ENCODE results near the gene MAPK1. TPM values are rescaled to one million over a fixed set of nuclear protein-coding genes. Genes with fewer than 3 reads are reported as not detected.
"Not testable (repeated sequence)": the region's sequence is repeated elsewhere in the genome, so short reads cannot be mapped to it uniquely, and the experiment has no call there.

MAPK1 gene
- polyA plus RNA-seq (ENCODE audit: insufficient read length in 10 of 10) = 100 to 1,000 TPM; 108 to 160 (median 122) TPM
- long read RNA-seq, donor 1, full-length matches to known transcripts = 14 of 14 reads
- long read RNA-seq, donor 1, partial matches to known transcripts = 0 of 14 reads
- long read RNA-seq, donor 1, other reads (novel, unspliced or antisense) = 0 of 14 reads
- long read RNA-seq, donor 2, full-length matches to known transcripts = 13 of 19 reads
- long read RNA-seq, donor 2, partial matches to known transcripts = 6 of 19 reads
- long read RNA-seq, donor 2, other reads (novel, unspliced or antisense) = 0 of 19 reads
- long read RNA-seq, donor 3 = 0 reads
- long read RNA-seq, donor 4, full-length matches to known transcripts = 10 of 10 reads
- long read RNA-seq, donor 4, partial matches to known transcripts = 0 of 10 reads
- long read RNA-seq, donor 4, other reads (novel, unspliced or antisense) = 0 of 10 reads
- long read RNA-seq, donor 5, full-length matches to known transcripts = 27 of 55 reads
- long read RNA-seq, donor 5, partial matches to known transcripts = 28 of 55 reads
- long read RNA-seq, donor 5, other reads (novel, unspliced or antisense) = 0 of 55 reads
- long read RNA-seq, donor 6, full-length matches to known transcripts = 25 of 32 reads
- long read RNA-seq, donor 6, partial matches to known transcripts = 7 of 32 reads
- long read RNA-seq, donor 6, other reads (novel, unspliced or antisense) = 0 of 32 reads
- long read RNA-seq, donor 7, full-length matches to known transcripts = 15 of 15 reads
- long read RNA-seq, donor 7, partial matches to known transcripts = 0 of 15 reads
- long read RNA-seq, donor 7, other reads (novel, unspliced or antisense) = 0 of 15 reads
- long read RNA-seq, donor 8, full-length matches to known transcripts = 9 of 14 reads
- long read RNA-seq, donor 8, partial matches to known transcripts = 5 of 14 reads
- long read RNA-seq, donor 8, other reads (novel, unspliced or antisense) = 0 of 14 reads
- long read RNA-seq, donor 9, full-length matches to known transcripts = 2 of 2 reads
- long read RNA-seq, donor 9, partial matches to known transcripts = 0 of 2 reads
- long read RNA-seq, donor 9, other reads (novel, unspliced or antisense) = 0 of 2 reads

DNA sequence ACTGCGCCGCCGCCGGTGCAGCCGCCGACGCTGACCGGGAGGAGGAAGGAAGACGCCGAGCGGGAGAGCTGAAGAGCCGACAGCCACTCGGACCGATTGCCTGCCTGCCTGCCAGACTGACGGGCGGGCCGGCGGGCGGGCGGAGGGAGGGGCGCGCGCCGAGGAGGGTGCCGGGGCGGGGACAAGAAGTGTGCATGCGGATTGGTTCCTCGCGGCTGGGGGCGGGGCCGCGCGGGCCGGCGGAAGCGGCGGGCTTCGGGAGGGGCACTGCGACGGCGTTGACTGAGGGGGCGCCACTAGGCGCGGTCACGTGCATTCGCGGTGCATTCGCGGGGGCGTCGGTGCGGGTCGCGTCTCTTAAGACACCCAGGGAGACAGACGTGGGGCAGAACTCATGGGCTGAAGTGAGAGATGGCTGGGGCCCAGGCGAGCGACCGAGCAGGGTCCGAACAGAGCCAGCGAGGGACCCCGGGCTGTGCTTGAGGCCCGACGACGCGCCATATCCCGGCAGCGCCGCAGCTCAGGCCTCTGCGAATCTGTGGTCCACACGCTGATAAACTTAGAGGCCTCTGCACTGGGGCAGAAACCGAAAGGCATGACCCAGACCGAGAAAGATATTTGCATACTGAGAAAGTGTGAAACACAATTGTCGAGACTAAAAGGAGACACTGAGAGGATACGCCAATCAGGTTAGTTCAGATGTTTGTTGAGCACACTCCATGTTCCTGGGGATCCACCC lies at the start of gene MAPK1:
Gene MAPK1 (minus strand): TSS at position 118 of the 739 bp plus-strand sequence. CDS start 205 bp downstream, outside the sequence.
- DNase-seq = peak; percentile 93 to 98 (median 94)

DNA sequence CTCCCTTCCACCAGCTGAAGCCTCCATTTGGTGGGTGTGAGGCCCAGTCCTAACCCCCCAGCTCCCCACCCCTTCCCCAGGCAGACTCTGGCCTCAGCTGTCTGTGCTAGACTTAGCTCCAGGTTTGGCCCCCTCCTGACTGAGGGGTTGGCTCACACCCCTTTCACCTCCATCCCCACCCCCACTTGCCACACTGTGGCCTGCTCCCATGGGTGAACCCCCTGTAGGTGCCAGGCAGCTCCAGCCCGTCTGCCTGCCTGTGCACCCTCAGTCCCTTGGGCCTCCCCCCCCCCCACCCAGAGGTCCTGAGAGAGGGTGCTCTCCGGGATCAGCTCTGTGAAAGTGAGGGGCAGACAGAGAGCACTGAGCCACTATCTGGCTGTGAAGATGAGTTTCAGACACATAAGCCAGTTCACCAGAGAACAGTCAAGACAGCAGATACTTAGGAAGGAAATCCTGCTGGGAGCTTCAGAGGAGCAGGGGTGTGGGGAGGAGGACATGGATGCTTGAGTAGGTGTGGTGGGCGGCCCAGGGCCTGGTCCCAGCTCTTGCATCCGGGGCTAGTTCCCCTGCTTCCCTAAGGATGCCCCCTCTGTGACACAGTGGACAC lies 49.0 kb upstream of the MAPK1 start:
- DNase-seq = no peak

DNA sequence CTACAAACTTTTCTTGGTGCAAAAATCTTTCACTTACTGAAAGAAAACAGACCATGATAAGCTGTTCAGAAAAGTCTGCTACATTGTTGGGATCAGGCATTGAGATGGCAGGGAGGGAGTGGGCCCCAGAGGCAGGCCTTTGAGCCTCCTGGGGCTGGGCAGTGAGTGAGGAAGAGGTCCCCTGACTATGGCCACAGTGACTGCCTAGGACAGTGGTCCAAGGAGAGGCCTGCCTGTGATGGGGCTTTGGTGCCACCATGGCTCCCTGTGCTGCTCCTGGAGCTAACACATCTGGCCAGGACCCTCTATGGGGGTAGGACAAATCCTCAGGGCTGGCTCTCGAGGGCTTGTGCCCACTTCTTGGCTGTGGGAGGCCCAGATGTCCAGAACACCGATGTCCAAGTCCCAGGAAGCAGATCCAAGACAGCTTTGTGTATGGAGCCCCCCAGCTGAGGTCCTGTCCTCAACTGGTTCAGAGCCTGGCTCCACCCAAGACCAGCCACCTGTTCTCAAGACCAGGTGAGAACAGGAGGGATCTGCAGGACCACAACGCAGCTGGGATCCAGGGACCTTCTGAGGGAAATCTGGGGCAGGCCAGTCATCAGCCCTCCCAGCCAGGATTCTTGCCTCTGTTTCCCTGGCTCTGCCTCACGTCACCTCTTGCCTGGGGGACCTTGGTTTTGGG lies 48.3 kb upstream of the MAPK1 start:
- no peak for DNase-seq

DNA sequence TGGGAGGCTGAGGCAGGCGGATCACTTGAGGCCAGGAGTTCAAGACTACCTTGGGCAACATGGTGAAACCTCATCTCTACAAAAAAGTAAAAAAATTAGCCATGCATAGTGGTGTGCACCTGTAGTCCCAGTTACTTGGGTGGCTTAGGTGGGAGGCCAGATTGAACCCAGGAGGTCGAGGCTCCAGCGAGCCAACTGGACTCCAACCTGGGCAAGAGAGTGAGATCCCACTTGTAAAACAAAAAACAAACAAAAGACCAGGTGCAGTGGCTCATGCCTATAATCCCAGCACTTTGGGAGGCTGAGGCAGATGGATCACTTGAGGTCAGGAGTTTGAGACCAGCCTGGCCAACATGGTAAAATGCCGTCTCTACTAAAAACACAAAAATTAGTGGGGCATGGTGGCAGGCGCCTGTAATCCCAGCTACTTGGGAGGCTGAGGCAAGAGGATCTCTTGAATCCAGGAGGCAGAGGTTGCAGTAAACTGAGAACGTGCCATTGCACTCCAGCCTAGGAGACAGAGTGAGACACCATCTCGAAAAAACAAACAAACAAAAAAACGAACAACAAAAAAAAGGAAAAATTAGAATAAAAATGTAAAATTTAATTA lies 46.7 kb upstream of the MAPK1 start:
- not testable (repeated sequence) for DNase-seq

DNA sequence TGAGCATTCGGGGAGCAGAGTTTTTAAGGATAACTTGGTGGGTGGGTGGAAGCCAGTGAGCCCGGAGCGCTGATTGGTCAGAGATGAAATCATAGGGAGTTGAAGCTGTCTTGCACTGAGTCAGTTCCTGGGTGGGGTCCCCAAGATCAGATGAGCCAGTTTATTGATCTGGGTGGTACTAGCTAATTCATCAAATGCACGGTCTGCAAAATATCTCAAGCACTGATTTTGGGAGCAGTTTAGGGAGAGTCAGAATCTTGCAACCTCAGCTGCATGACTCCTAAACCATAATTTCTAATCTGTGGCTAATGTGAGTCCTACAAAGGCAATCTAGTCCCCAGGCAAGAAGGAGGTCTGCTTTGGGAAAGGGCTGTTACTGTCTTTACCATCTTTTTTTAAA lies 42.9 kb upstream of the MAPK1 start:
- not testable (repeated sequence) for DNase-seq

DNA sequence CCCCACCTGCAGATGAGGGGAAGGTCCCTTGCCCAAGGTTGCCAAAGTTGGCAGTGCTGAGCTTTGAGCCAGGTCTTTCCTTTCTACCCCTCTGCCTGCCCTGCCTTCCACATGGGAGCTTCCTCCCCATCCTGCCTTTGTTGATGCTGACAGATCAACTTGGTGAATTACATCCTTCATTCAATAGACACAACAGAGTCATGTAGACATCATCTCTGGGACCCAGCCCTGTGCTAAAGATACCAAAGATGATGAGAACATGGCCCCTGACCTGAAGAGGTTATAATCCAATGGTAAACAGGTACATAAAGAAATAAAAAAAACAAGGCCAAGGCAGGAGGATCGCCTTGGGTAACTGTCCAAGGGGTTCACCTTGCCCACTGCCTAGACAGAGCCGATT lies 42.4 kb upstream of the MAPK1 start:
- no peak for DNase-seq

DNA sequence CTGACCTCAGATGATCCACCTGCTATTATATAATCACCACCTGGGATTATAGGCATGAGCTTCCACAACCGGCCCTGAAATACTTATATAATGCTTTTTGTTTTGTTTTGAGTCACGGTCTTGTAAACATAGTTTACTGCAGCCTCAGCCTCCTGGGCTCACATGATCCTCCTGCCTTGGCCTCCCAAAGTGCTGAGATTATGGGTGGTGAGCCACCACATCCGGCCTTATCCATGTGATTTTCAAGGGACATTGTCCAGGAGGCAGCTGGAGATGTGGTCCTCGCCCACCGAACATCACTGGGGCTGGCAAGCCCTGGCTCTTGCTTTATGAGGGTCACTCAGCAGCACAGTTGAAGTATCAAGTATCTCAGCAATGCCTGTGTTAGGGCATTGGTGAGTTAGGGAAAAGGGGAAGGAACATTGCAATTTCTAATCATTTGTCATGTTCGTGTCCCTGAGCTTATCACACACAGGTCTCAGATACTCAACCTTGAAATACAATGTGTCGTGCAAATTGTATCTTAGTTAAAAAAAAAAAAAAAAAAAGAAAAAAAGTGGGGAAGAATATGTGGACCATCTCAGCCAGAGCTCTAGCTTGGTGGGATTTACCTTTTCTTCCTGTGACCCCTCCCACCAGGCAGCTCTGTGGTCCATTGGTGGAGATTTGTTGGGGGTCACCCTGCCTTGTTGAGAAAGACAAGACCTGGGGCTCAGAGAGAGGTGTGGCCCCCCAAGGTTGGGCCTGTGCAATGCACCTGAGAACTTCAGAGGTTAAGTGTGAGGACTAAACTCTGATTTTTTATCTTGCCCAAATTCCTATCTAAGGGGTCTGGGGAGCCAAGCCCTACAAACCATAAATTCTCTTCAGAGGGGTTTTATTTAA lies 40.4 kb upstream of the MAPK1 start:
- no peak for DNase-seq

DNA sequence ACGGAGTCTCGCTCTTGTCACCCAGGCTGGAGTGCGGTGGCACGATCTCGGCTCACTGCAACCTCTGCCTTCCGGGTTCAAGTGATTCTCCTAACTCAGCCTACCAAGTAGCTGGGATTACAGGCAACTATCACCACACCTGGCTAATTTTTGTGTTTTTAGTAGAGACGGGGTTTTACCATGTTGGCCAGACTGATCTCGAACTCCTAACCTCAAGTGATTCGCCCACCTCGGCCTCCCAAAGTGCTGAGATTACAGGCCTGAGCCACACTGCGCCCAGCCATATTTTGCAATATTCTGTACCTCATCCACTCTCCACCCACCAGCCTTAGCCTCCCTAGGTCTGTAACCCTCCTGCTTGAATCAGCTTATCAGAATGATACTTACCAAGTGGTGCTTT lies 37.8 kb upstream of the MAPK1 start:
- not testable (repeated sequence) for DNase-seq

DNA sequence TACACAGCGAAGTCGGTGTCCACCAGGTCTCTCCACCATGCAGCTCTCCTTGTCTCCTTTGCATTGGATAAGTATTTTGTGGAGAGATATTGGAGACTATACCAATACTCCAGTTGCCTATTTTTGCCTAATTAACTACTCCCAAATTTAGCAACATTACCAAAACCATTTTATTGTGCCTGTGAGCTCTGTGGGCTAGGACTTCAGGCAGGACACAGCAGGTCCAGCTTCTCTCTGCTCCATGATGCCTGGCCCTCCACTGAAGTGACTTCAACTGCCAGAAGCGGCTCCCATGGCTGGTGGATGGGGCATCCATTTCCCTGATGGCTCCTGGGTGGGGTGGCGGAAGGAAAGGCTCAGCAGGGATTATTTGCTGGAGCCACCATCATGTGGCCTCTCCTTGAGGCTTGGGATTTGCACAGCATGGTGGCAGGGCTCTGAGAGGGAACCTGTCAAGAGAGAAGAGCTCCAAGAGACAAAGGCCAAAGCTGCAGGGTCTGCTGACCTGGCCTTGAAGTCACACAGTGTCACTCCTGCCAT lies 36.9 kb upstream of the MAPK1 start:
- DNase-seq = no peak

DNA sequence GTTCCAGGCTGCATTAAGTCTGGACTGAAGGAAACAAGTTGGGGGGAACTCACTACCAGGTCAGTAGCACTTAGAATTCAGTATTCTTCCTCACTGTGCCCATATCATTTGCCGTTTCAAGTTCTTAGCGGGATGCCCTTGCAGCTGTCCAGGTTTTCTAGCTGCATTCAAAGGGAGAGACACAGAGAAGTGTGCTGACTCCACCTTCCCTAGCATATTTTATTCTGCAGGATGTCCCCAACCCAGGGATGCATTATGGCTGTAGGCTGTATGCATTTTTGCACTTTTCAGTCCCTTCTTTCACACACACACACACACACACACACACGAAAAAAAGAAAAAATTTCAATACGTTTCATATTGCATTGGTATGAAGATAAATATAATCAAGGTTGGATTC lies 35.8 kb upstream of the MAPK1 start:
- DNase-seq = no peak

DNA sequence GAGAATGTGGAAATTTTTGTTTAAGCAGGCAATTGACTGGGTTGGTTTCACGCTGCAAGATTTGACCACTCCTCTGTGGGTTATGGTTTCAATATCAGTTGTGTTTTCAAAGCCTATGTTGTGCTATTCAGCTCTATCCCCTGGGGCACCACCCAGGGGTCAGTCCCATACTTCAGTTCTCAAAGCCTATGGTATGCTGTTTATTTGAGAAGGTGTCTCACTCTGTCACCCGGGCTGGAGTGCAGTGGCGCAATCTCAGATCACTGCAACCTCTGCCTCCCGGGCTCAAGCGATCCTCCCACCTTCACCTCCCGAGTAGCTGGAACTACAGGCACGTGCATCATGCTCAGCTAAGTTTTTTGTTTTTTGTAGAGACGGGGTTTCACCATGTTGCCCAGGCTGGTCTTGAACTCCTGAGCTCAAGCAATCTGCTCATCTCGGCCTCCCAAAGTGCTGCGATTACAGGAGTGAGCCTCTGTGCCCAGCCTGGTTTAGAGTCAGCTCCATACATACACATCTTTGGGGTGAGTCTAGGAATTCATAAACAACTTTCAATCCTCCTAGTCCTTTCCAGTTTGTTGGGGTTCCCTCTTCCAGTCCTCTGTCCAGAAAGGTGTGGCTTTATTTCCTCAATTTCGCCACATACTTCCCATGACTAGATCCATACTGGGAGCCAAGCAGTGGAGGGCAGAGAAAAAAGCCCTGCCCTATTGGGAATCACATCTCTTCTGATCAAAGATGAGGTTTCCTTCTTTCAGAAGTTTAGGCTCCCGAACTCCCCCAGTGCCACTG lies 35.0 kb upstream of the MAPK1 start:
- DNase-seq = no peak

DNA sequence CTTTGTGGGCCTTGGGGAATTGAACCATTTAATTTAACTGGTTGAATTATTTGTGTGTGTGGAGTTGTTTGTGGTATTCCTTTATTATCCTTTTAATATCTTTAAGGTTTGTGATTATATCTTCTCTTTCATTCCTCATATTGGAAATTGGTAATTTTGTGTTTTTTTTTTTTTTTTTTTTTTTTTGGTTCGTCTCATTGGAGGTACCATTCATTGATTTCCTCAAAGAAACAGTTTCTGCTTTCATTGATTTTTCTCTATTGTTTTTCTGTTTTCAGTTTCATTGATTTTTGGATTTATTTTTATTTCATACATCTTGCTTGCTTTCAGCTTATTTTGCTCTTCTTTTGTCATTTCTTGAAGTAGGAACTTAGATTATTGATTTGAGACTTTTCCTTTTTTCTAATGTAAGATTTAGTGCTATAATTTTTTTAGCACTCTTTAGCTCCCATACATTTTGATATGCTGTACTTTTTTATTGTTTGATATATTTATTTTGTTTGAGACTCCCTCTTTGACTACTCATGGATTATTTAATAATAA lies 31.0 kb upstream of the MAPK1 start:
- DNase-seq = no peak

DNA sequence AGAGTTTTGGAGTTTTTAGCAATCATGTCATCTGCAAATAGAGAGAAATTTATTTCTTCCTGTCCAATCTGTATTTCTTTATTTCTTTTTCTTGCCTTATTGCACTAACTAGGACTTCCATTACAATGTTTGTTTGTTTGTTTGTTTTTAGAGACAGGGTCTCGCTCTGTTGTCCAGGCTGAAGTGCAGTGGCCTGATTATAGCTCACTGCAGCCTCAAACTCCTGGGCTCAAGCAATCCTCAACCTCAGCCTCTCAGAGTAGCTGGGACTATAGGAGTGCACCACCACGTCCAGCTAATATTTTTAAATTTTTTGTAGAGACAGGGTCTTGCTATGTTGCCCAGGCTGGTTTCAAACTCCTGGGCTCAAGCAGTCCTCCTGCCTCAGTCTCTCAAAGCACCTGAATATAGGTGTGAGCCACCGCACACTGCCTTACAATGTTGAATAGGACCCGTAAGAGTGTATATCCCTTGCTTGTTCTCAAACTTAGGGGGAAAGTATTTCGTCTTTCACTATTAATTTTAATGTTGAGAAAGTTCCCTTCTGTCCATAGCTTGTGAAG lies 29.6 kb upstream of the MAPK1 start:
- no peak for DNase-seq

DNA sequence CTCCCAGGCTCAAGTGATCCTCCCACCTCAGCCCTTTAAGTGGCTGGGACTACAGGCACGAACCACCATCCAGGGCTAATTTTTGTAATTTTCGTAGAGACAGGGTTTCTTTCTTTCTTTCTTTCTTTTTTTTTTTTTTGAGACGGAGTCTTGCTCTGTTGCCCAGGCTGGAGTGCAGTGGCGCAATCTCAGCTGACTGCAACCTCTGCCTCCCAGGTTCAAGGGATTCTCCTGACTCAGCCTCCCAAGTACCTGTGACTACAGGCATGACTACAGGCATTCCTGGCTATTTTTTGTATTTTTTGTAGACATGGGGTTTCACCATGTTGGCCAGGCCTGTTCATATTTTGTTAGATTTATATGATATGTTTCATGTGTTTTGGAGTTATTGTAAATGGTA lies 28.8 kb upstream of the MAPK1 start:
- not testable (repeated sequence) for DNase-seq

DNA sequence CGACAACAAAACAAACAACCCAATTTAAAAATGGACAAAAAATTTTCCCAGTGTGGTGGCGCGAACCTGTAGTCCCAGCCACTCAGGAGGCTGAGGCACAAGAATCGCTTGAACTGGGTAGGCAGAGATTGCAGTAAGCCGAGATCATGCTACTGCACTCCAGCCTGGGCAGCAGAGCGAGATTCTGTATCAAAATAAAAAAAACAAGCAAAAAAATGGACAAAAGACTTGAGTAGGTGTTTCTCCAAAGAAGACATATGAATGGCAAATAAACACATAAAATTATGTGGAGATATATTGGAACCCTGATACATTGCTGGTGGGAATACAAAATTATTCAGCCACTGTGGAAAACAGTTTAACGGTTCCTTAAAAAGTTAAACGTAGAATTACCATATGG lies 27.4 kb upstream of the MAPK1 start:
- no peak for DNase-seq

DNA sequence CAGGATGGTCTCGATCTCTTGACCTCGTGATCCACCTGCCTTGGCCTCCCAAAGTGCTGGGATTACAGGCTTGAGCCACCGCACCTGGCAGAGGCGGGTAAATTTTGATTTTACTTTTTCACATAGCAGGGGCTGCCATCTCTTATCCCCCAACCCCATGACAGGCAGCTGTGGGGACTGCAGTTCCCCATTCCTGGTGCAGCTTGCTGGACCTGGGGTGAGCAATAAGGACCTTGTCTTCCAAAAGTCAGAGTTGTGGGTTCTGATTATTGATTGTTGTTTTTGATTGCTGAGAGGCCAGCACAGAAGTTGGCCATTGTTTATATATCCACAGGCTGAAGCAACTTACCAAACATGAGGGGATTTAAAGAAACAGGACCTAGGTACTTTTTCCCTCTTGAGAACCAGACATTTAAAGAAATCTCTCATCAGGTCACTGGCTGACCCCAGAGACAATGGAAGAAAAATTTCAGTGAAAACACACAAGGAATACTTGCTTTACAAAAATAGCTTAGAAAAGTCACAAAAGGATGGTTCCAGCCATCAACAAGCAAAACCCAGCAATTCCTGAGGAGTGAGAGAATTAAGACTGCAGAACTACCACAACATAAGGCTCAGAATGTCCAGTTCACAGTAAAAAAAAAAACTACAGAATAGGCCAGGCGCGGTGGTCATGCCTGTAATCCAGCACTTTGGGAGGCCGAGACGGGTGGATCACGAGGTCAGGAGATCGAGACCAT lies 22.0 kb upstream of the MAPK1 start:
- no peak for DNase-seq

DNA sequence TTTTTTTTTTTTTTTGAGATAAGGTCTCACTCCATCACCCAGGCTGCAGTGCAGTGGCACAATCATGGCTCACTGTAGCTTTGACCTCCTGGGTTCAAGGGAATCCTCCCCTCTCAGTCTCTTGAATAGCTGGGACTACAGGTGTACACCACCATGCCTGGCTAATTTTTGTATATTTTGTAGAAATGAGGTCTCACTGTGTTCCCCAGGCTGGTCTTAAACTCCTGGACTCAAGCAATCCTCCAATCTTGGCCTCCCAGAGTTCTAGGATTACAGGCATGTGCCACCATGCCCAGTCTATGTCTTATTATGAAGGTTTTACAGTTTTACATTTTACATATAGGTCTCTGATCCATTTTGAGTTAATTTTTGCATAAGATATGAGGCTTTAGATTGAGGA lies 20.4 kb upstream of the MAPK1 start:
- DNase-seq = no peak
